H1 (cell line): ENCODE results near the gene RYK.

ENCODE experiments used
- CHD1 ChIP-seq: IDR thresholded peaks from 2 replicates; pipeline ENCODE4 v1.6.1; 2012; ENCODE audit warnings: low read depth, low read length, improper control_type of control experiment
- CTCF ChIP-seq, 3 experiments: IDR thresholded peaks; 1 replicate in 2 of 3; 2 replicates in 1 of 3; pipeline versions ENCODE4 v1.5.1 to v1.6.1; 2011; ENCODE audit warnings: low read length in 3 of 3, mild to moderate bottlenecking in 3 of 3, inconsistent platforms in 2 of 3, low read depth in 1 of 3, moderate library complexity in 1 of 3; ENCODE audit not compliant: insufficient read depth in 1 of 3; ENCODE audit errors: control extremely low read depth in 1 of 3
- EZH2 ChIP-seq: fragments of 200-600 bp; sonication (generic); IDR thresholded peaks from 2 replicates; pipeline ENCODE4 v1.7.1; 2012; ENCODE audit warnings: low read depth, mild to moderate bottlenecking, moderate library complexity, low read length, inconsistent platforms; ENCODE audit not compliant: severe bottlenecking
- KDM1A ChIP-seq: fragments of 200-600, 300-600 bp; sonication (generic); IDR thresholded peaks from 2 replicates; pipeline ENCODE4 v1.7.1; 2016; ENCODE audit warnings: mild to moderate bottlenecking, low read length, borderline replicate concordance
- POLR2A ChIP-seq, 2 experiments: IDR thresholded peaks; 1 replicate in 1 of 2; 2 replicates in 1 of 2; pipeline ENCODE4 v1.6.1; 2011; ENCODE audit warnings: low read depth in 2 of 2, low read length in 2 of 2, mild to moderate bottlenecking in 2 of 2; ENCODE audit errors: control extremely low read depth in 1 of 2
- RXRA ChIP-seq: IDR thresholded peaks from 2 replicates; pipeline ENCODE4 v1.6.1; 2011; ENCODE audit warnings: low read depth, mild to moderate bottlenecking, low read length, moderate library complexity; ENCODE audit not compliant: insufficient read depth
- SP2 ChIP-seq: IDR thresholded peaks from 2 replicates; pipeline ENCODE4 v1.6.1; 2012; ENCODE audit warnings: mild to moderate bottlenecking, low read length, inconsistent platforms
- YY1 ChIP-seq: IDR thresholded peaks from 2 replicates; pipeline ENCODE4 v1.6.1; 2011; ENCODE audit warnings: low read depth, mild to moderate bottlenecking, low read length
- ZNF274 ChIP-seq: IDR thresholded peaks from 2 replicates; pipeline ENCODE4 v1.7.0; 2012; ENCODE audit warnings: low read length, borderline replicate concordance; ENCODE audit errors: extremely low read depth

- TF ChIP-seq CTCF (IDR thresholded peaks at IDR 0.05; ENCODE audit: control extremely low read depth in 1 of 3, insufficient read depth in 1 of 3, low read depth in 1 of 3, low read length in 3 of 3) (no peak), EZH2 (no peak), KDM1A (no peak), YY1 (no peak), ZNF274 (no peak), SP2 (no peak), CHD1 (no peak), POLR2A (IDR thresholded peaks at IDR 0.05; ENCODE audit: control extremely low read depth in 1 of 2, low read depth in 2 of 2, low read length in 2 of 2) (no peak), RXRA (no peak)
Observed at GRCh38 chr3:134149286-134149685, 101.4 kb downstream of the RYK start.
